Neural progenitor cell (in vitro differentiated cells): Measurements from ENCODE around the gene MT1B. TPM values are rescaled to one million over a fixed set of nuclear protein-coding genes. Genes with fewer than 3 reads are reported as not detected.

ENCODE experiments used
- DNase-seq: peaks from one replicate; pipeline ENCODE4 v3.0.0-alpha.2; 2016; ENCODE audit warnings: low spot score
- H2AFZ ChIP-seq: fragments of 200-600 bp; sonication (generic); replicated peaks from 2 replicates; pipeline ENCODE4 v1.6.1; 2016; ENCODE audit warnings: antibody characterized with exemption
- H3F3A ChIP-seq: fragments of 200-600 bp; sonication (generic); 2 replicates; pipeline ENCODE4 v1.6.1; 2016; ENCODE audit warnings: antibody characterized with exemption, low read depth
- H3K27ac ChIP-seq: fragments of 200-600 bp; sonication (generic); 2 replicates; pipeline ENCODE4 v1.5.1; 2016; ENCODE audit warnings: mild to moderate bottlenecking
- H3K27me3 ChIP-seq: fragments of 200-600 bp; sonication (generic); 2 replicates; pipeline ENCODE4 v1.6.1; 2016; ENCODE audit warnings: mild to moderate bottlenecking, moderate library complexity
- H3K36me3 ChIP-seq: fragments of 200-600 bp; sonication (generic); 2 replicates; pipeline ENCODE4 v1.5.1; 2016
- H3K4me1 ChIP-seq: fragments of 200-600 bp; sonication (generic); 2 replicates; pipeline ENCODE4 v1.6.1; 2016; ENCODE audit warnings: mixed run types
- H3K4me2 ChIP-seq: fragments of 200-600 bp; sonication (generic); 2 replicates; pipeline ENCODE4 v1.6.1; 2016
- H3K4me3 ChIP-seq: fragments of 200-600 bp; sonication (generic); 2 replicates; pipeline ENCODE4 v1.5.1; 2016
- H3K79me2 ChIP-seq: fragments of 200-600 bp; sonication (generic); 2 replicates; pipeline ENCODE4 v1.6.1; 2016; ENCODE audit warnings: low read depth
- H3K9ac ChIP-seq: fragments of 200-600 bp; sonication (generic); 2 replicates; pipeline ENCODE4 v1.6.1; 2016
- H3K9me3 ChIP-seq: fragments of 200-600 bp; sonication (generic); 2 replicates; pipeline ENCODE4 v1.5.1; 2016; ENCODE audit warnings: low read depth
- H4K20me1 ChIP-seq: fragments of 200-600 bp; sonication (generic); 2 replicates; pipeline ENCODE4 v1.6.1; 2016; ENCODE audit warnings: low read depth
- H3K27ac Mint-ChIP-seq: 3 replicates; pipeline ENCODE4 v1.8.0; 2021; ENCODE audit warnings: mixed read lengths
- H3K27me3 Mint-ChIP-seq: 2 replicates; pipeline ENCODE4 v1.8.0; 2022; ENCODE audit warnings: low read depth, mild to moderate bottlenecking, inconsistent platforms, moderate library complexity, mixed read lengths; ENCODE audit not compliant: insufficient read depth
- H3K36me3 Mint-ChIP-seq: 3 replicates; pipeline ENCODE4 v1.8.0; 2021; ENCODE audit warnings: mixed read lengths
- H3K4me1 Mint-ChIP-seq: 3 replicates; pipeline ENCODE4 v1.8.0; 2021; ENCODE audit warnings: mixed read lengths
- H3K4me3 Mint-ChIP-seq: 3 replicates; pipeline ENCODE4 v1.8.0; 2021; ENCODE audit warnings: mild to moderate bottlenecking, moderate library complexity, mixed read lengths
- H3K9me3 Mint-ChIP-seq: 3 replicates; pipeline ENCODE4 v1.8.0; 2020; ENCODE audit warnings: mixed read lengths
- CTCF ChIP-seq: fragments of 200-600 bp; sonication (generic); IDR thresholded peaks from 2 replicates; pipeline ENCODE4 v1.5.1; 2017; ENCODE audit warnings: antibody characterized with exemption, mild to moderate bottlenecking
- EZH2 ChIP-seq: fragments of 200-600 bp; sonication (generic); IDR thresholded peaks from 2 replicates; pipeline ENCODE4 v1.6.1; 2017; ENCODE audit warnings: antibody characterized with exemption, mild to moderate bottlenecking, moderate library complexity
- EZH2phosphoT487 ChIP-seq: fragments of 200-600 bp; sonication (generic); IDR thresholded peaks from 2 replicates; pipeline ENCODE4 v1.6.1; 2017; ENCODE audit warnings: antibody characterized with exemption
- total RNA-seq: library from RNA; depleted of rRNA; stranded (reverse); fragments of >200 nt; gene quantifications from 2 replicates; pipeline ENCODE4 v1.2.3, GENCODE V29; 2015; ENCODE audit warnings: low replicate concordance

Gene MT1B
- total RNA-seq, 1 donor from 2014 or later = not detected

- no peak overlapping the region for H3K27ac Mint-ChIP-seq
- H3K27me3 Mint-ChIP-seq = peaks cover 19% of the 10 kb centered on the region
- Histone ChIP-seq H3K79me2 (no peaks in the 10 kb centered on the region), H3K27me3 (peaks cover 6% of the 10 kb centered on the region), H4K20me1 (no peaks in the 10 kb centered on the region), H3K9ac (no peak overlapping the region), H3K4me2 (no peak overlapping the region), H3K36me3 (no peaks in the 10 kb centered on the region), H3K27ac (no peak overlapping the region), H2AFZ (no peak overlapping the region), H3F3A (no peaks in the 10 kb centered on the region), H3K4me1 (no peaks in the 10 kb centered on the region), H3K4me3 (no peak overlapping the region), H3K9me3 (no peaks in the 10 kb centered on the region)
- peaks cover 16% of the 10 kb centered on the region for H3K9me3 Mint-ChIP-seq
- DNase-seq = no peak
- peaks cover 2% of the 10 kb centered on the region for H3K4me1 Mint-ChIP-seq
- peaks cover 3% of the 10 kb centered on the region for H3K36me3 Mint-ChIP-seq
- H3K4me3 Mint-ChIP-seq = no peak overlapping the region
- TF ChIP-seq CTCF (no peak), EZH2phosphoT487 (no peak), EZH2 (no peak)
Measured at GRCh38 chr16:56689171-56689570, 37.5 kb downstream of the MT1B start.

- Mint-ChIP-seq H3K4me3 (no peak overlapping the region), H3K27ac (no peak overlapping the region), H3K27me3 (peaks cover 18% of the 10 kb centered on the region), H3K36me3 (peaks cover 3% of the 10 kb centered on the region), H3K4me1 (peaks cover 2% of the 10 kb centered on the region), H3K9me3 (peaks cover 16% of the 10 kb centered on the region)
- Histone ChIP-seq H3K4me2 (no peak overlapping the region), H3K4me3 (no peak overlapping the region), H3K27me3 (no peaks in the 10 kb centered on the region), H3K9me3 (no peaks in the 10 kb centered on the region), H3K4me1 (no peaks in the 10 kb centered on the region), H4K20me1 (no peaks in the 10 kb centered on the region), H3K36me3 (no peaks in the 10 kb centered on the region), H3K9ac (no peak overlapping the region), H3K79me2 (no peaks in the 10 kb centered on the region), H2AFZ (no peak overlapping the region), H3F3A (no peaks in the 10 kb centered on the region), H3K27ac (no peak overlapping the region)
- no peak for DNase-seq
- TF ChIP-seq EZH2phosphoT487 = no peak
- TF ChIP-seq CTCF = no peak
- TF ChIP-seq EZH2 = no peak
Measured at GRCh38 chr16:56690420-56691122, 38.9 kb downstream of the MT1B start.

- Mint-ChIP-seq H3K4me3 (no peak overlapping the region), H3K27me3 (peaks cover 16% of the 10 kb centered on the region), H3K4me1 (peaks cover 2% of the 10 kb centered on the region), H3K27ac (no peak overlapping the region), H3K36me3 (no peaks in the 10 kb centered on the region), H3K9me3 (peaks cover 14% of the 10 kb centered on the region)
- no peak overlapping the region for H3K4me2 ChIP-seq
- H3K4me1 ChIP-seq = no peaks in the 10 kb centered on the region
- no peak overlapping the region for H3K27ac ChIP-seq
- DNase-seq = no peak
- no peak overlapping the region for H3K9ac ChIP-seq
- no peaks in the 10 kb centered on the region for H3K36me3 ChIP-seq
- TF ChIP-seq CTCF = no peak
- no peak for TF ChIP-seq EZH2
- no peak for TF ChIP-seq EZH2phosphoT487
- H3K4me3 ChIP-seq = no peak overlapping the region
- no peaks in the 10 kb centered on the region for H3K9me3 ChIP-seq
- no peaks in the 10 kb centered on the region for H3K27me3 ChIP-seq
- H3F3A ChIP-seq = no peaks in the 10 kb centered on the region
- no peaks in the 10 kb centered on the region for H4K20me1 ChIP-seq
- no peaks in the 10 kb centered on the region for H3K79me2 ChIP-seq
- H2AFZ ChIP-seq = no peak overlapping the region
Measured at GRCh38 chr16:56691885-56692284, 40.2 kb downstream of the MT1B start.
